DMS 273 (cell line): Measurements from ENCODE around the gene ECE1.
"Not testable (repeated sequence)": the region's sequence is repeated elsewhere in the genome, so short reads cannot be mapped to it uniquely, and the experiment has no call there.

Experiments
- DNase-seq: peaks from one replicate; lab custom pipeline; 2025; ENCODE audit not compliant: unreplicated experiment; lab: John Stamatoyannopoulos, UW

Gene ECE1

DNA sequence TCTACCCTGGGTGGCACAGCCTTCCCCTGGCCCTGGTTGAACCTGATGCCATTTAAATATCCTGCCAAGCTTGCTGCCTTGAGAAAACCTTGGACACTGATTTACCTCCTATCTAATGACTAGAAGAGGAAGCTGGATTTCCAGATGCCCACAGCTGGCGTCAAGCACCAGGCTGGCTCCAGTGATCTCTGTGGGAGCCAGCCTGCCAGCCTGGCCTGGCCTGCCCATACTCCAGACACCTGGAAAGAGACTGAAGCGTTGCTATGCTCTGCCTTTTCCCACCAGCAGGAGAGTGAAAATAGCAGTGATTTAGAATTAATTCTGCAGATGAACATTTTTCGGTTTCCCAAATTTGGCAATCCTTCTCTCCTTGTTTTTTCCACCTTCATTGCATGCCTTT is 102.0 kb downstream of the ECE1 start:
- peak; percentile 24 for DNase-seq

DNA sequence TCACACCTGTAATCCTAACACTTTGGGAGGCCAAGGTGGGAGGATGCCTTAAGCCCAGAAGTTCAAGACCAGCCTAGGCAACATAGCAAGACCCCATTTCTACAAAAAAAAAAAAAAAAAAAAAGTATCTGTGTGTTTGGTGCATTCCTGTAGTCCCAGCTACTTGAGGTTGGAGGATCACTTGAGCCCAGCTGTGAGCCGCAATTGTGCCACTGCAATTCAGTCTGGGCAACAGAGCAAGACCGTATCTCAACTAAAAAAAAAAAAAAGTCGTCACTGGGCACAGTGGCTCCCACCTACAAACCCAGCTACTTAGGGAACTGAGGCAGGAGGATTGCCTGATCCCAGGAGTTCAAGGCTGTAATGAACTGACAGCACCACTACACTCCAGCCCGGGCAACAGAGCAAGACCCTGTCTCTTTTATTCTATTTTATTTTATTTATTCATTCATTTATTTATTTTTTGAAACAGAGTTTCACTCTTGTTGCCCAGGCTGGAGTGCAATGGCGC is 105.0 kb downstream of the ECE1 start:
- DNase-seq = no peak

DNA sequence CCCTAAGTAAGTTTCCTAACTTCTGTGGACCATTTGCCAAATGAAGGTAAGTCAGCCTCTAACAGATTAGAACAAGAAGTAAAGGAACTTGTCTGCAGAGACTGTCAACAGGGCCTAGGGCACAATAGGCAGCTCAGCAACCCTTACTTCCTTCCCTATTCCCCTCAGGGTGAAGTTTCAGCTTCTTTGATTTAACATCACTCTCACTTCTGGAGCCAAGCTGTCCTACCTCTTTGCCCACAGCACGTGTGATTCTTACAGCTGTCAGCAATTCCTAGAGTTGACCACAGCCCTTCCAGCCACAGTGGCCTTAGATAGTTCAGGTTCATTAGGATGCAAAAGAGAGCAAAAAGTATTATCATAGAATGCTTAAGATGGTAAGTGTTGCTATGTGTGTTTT is 106.0 kb downstream of the ECE1 start:
- no peak for DNase-seq

DNA sequence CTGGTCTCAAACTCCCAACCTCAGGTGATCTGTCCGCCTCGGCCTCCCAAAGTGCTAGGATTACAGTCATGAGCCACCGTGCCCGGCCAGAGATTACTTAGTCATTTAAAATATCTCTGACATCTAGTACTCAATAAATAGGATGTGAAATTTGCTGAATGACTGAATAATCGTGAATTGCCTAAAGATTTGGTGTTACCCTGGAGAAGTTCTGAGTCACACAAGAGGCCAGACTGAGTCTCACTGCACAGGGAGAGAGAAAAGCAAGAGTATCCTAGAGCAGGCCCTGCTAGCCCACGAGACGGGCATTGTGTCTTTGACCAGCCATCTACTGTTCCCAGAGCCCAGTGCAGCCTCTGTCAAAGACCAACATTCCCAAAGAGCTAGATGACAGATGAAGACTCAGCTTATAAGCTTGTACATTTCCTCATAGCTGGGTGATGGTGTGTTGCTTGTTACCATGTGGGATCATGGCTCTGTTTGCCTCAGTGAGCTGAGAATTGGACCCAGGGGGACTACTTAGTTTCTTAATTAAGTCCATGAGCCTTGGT is 108.0 kb downstream of the ECE1 start:
- no peak for DNase-seq

DNA sequence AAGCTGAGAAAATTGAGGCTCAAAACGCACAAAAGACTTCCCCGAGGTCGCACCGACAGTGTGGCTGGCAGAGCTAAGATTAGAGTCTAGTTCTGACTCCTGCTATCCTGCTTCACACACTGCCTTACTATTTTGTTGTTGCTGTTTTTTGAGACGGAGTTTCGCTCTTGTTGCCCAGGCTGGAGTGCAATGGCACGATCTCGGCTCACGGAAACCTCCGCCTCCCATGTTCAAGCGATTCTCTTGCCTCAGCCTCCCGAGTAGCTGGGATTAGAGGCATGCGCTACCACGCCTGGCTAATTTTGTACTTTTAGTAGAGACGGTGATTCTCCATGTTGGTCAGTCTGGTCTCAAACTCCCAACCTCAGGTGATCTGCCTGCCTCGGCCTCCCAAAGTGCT is 112.0 kb downstream of the ECE1 start:
- DNase-seq = not testable (repeated sequence)

DNA sequence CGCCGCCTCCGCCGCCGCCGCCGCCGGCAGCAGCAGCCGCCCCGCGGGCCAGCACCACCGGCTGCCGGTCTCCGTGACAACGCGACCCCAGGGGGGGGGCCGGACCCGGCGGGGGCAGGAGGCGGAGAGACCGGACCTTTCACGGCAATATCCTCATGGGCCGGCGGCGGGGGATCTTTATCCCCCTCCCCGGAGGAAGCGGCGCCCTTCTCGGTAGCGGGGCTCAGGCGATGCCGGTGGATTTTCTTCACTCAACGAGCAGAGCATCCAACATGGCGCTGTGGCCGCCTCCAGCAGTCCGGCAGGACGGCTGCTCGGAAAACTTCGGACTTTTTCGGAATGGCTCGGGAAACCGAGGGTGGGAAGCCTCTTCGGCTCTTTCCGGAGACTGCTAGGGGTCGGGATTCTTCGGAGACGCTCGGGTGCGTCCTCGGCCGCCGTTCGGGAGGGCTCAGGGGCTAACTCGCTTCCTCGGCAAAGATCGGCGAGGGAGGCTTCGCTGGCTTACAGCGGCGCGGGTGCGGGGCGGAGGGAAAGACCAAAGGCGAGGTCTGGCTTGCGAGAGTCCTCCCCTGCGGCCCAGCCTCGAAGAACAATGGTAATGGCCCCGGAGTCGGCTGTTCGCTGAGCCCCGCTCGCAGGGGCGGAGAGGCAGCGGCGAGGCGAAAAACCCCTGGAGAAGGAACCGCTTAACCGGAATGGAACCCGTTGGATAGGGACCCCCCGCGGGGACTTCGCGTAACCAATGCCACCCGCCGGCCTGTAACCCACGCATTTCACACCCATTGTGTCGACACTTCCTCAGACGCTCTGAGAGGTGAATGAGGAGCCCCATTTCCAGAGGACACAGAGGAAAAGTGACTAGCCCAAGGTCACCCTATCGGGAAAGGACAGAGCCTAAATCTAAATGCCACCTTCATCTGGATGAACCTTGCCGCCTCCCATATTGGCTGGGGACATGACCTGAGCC is 113.4 kb downstream of the ECE1 start, which contains the start of gene EIF4G3:
EIF4G3 (minus strand) TSS at position 312 of the 970 bp plus-strand sequence. CDS start 174,155 bp downstream, outside the sequence.
- DNase-seq = peak; percentile 99

DNA sequence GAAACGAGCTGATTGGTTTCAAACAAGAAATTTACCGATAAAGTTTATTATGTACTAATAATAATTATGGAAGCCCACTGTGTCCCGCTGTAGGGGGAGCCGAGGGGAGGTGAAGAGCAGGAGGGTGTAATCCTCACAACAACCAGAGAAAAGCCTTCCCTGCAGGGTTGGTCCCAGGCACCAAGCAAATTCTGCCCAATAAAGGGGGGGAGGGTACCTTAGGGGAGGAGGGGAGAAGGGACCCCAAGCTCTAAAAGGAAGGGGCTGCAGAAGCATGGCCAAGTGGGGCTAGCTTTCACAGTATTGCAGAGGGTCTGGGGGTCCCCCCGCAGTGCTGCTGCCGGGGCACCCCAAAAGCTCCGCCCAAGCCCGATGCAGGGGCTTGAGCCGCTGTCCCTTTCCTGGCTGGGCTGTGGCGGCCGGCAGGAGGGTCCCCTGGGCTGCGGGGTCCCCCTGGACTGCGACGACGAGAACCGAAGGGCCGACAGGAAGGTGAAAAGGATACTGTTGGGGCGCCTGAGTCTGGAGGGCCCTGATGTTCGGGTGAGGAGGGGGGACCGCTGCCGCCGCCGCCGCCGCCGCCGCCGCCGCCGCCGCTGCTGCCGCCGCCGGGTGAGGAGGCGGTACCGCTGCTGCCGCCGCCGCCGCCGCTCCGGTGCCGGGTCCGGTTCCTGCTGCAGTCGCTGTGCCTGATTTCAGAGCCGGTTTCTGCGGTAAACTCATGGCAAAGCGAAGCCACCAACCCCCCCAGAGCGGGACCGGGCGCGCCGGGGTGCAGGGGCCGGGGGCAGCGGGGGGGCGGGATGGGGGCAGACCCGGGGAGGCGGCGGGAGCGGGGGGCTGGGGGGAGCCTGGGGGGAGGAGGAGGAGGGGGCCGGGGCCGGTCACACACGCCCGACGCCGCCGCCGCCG is 114.3 kb downstream of the ECE1 start:
- peak; percentile 66 for DNase-seq

DNA sequence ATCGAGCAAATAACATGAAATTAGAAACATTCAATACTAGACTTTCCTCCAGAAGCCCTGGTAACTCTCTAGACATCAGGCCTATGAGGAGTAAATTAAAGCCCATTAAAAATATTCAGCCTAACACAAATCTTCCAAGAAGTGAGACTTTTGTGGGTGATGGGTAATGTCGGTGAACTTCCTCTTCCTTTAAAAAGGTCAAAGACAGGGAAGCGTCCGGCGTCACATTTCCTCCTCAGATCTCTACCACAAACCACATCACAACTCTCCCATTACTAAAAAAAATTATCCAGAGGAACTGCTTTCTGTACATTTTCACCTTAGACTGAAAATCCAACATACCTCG is 115.0 kb downstream of the ECE1 start:
- DNase-seq = peak; percentile 66

DNA sequence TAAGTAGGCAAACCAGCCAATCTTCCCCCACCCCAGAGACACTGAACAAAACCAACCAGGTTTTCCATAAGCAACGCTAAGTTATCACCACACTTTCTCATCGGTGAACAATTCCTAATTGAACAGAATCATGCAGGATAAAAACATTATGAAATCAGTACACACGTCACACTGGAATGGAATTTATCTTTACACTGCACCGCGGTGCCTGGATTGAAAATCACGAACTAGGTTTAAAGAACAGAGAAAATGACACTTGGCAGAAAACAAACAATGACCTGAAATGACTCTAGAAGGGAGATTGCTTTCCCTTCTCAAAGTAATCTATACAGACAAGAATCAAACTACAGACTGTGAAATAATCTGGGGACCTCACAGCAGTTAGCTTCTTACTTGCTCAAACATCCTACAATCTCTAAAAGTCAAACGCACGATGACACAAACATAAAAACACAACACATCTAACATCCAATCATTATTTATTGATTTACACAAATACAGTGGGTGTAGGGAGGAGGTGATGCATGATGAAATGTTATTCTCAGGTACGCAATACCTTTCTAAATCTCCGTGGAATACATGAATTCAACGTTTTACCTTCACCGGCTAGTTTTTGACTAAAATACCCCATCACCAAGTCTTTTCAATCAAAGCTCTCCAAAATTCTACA is 115.5 kb downstream of the ECE1 start:
- no peak for DNase-seq

DNA sequence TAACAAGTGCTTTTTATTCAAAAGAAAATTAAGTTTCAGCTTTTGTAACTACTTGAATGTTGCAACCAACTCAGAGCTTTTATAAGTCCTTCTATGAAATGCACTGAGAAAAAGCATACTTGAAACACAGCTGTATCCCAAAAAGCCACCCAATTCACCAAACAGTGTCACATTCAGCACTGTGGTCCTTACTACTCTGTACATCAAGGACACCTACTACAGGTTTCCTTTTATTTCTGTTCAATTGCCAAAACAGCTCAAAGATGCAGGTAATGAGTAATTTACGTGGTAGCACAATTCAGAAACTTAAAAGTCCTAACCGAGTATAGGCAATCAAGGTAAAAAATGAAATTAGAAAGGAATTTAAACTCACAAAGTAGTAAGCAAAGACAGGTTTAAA is 116.0 kb downstream of the ECE1 start:
- no peak for DNase-seq

DNA sequence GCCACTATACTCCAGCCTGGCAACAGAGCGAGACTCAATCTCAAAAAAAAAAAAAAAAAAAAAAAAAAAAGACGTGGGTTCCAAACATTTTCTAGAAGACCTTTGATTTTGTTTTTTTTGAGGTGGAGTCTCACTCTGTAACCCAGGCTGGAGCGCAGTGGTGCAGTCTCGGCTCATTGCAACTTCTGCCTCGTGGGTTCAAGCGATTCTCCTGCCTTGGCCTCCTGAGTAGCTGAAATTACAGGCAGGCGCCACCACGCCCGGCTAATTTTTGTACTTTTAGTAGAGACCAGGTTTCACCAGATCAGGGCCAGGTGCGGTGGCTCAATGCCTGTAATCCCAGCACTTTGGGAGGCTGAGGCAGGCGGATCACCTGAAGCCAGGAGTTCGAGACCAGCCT is 117.2 kb downstream of the ECE1 start:
- DNase-seq = not testable (repeated sequence)

DNA sequence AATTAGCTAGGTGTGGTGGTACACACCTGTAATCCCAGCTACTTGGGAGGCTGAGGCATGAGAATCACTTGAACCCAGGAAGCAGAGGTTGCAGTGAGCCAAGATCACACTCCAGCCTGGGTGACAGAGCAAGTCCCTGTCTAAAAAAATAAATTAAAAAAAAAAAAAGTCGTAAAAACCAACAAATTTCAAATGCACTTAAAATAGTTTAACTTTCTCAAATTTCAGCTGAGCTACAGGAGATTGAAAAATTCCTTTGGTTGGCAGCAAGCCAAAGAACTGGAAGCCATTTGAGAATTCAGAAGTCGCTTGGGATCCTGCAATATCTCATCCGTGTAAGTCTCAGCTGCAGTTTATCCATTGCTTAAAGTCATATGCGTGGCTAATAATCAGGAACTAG is 119.4 kb downstream of the ECE1 start:
- not testable (repeated sequence) for DNase-seq

DNA sequence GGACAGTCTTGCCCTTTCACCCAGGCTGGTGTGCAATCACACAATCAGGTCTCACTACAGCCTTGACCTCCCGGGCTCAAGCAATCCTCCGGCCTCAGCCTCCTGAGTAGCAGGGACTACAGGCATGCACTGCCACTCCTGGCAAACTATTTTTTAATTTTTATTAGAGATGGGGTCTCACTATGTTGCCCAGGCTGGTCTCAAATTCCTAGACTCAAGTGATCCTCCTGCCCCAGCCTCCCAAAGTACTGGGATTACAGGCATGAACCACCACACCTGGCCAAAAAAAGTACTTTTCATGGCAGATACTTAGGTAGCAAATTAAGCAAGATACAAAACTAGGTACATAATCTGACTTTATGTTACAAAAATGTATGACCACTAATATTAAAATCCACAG is 121.8 kb downstream of the ECE1 start:
- no peak for DNase-seq
